Nephron (organoid): ENCODE results near the gene SAMMSON.
A peak's percentile ranks its signal among the peaks of the same experiment; 100 is the strongest.

Experiments
- H3K27ac Mint-ChIP-seq, 3 experiments: 2 replicates each; pipeline ENCODE4 v1.8.0; 2020; ENCODE audit warnings: mixed read lengths in 3 of 3, mild to moderate bottlenecking in 2 of 3, moderate library complexity in 1 of 3
- H3K27me3 Mint-ChIP-seq: 2 replicates; pipeline ENCODE4 v1.8.0; 2021; ENCODE audit warnings: low read depth, mild to moderate bottlenecking, moderate library complexity, mixed read lengths
- H3K36me3 Mint-ChIP-seq: 2 replicates; pipeline ENCODE4 v1.8.0; 2020; ENCODE audit warnings: low read depth, mixed read lengths
- H3K4me1 Mint-ChIP-seq: 2 replicates; pipeline ENCODE4 v1.8.0; 2020; ENCODE audit warnings: mixed read lengths
- H3K4me3 Mint-ChIP-seq, 3 experiments: 2 replicates each; pipeline ENCODE4 v1.8.0; 2020; ENCODE audit warnings: mild to moderate bottlenecking in 3 of 3, mixed read lengths in 3 of 3, moderate library complexity in 2 of 3
- H3K9me3 Mint-ChIP-seq: 2 replicates; pipeline ENCODE4 v1.8.0; 2020; ENCODE audit warnings: mixed read lengths
- TF ChIP-seq, protein P1 (sequence below), 3 experiments: fragments of 200-600 bp; sonication (generic); IDR thresholded peaks; one replicate each; pipeline ENCODE4 v1.5.0; 2021; ENCODE audit warnings: antibody characterized with exemption in 3 of 3; ENCODE audit not compliant: unreplicated experiment in 3 of 3

SAMMSON gene

DNA sequence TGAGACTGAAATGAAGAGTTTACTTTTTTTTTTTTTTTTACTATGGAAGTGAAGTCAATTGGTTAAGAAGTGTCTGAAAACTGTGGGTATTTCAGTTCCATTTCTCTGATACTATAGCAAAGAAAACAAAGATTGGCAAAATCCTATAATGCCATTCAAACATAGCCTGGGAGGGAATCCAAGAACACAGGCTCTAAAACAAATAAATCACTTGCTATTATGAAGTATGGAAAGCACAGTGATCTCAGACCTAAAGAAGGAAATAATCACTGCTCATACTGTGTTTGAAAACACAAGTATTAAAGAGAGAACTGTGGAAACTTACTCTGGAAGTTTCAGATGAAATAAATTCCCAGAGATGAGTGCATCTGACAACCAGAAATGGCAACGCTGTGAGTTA is 12.0 kb downstream of the SAMMSON start:
- H3K9me3 Mint-ChIP-seq = peaks cover 9% of the 10 kb centered on the region
- H3K27ac Mint-ChIP-seq = peak overlapping the region; percentile 23 to 41 (median 31)
- TF ChIP-seq, protein P1, sequence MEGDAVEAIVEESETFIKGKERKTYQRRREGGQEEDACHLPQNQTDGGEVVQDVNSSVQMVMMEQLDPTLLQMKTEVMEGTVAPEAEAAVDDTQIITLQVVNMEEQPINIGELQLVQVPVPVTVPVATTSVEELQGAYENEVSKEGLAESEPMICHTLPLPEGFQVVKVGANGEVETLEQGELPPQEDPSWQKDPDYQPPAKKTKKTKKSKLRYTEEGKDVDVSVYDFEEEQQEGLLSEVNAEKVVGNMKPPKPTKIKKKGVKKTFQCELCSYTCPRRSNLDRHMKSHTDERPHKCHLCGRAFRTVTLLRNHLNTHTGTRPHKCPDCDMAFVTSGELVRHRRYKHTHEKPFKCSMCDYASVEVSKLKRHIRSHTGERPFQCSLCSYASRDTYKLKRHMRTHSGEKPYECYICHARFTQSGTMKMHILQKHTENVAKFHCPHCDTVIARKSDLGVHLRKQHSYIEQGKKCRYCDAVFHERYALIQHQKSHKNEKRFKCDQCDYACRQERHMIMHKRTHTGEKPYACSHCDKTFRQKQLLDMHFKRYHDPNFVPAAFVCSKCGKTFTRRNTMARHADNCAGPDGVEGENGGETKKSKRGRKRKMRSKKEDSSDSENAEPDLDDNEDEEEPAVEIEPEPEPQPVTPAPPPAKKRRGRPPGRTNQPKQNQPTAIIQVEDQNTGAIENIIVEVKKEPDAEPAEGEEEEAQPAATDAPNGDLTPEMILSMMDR (IDR thresholded peaks at IDR 0.05; ENCODE audit: unreplicated experiment in 3 of 3) = no peak
- no peaks in the 10 kb centered on the region for H3K36me3 Mint-ChIP-seq
- no peak overlapping the region for H3K4me3 Mint-ChIP-seq
- H3K4me1 Mint-ChIP-seq = peaks cover 9% of the 10 kb centered on the region
- no peaks in the 10 kb centered on the region for H3K27me3 Mint-ChIP-seq

DNA sequence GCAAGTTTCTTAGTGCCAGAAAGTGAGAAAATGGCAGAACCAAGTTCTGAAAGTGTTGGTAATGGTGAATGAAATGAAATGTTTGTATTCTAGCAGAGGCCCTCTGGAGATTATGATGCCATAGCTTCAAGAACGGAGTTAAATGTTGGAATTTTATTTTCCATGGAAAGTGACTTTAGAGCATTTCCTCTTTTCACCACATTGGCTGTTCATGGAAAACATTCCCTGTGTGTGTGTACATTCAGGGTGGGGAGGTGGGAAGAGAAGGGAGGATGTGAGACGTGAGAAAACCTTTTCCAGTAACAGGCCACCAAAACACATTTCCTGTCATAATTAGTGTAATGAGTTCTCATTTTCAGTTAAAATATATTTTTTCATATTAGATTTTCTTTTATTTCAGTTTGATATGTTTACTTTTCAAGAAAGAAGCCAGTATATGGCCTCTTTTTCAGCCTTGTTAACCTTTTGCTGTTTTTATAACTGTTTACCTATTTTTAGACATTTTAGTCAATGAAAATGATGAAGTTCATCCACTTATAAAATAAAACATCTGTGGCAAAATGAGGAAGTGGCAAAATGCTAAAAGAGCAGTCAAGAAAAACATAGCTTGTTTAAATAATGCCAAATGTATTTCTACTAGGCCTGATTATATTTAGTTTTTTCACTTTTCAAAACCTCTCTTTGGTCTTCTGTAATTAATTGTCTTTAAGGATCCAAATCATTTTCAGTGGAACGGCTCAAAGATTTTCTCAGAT is 21.6 kb downstream of the SAMMSON start:
- Mint-ChIP-seq H3K4me1 (no peaks in the 10 kb centered on the region), H3K27ac (peak overlapping the region in 2 of 3 experiments; percentile 18 to 24), H3K36me3 (no peaks in the 10 kb centered on the region), H3K4me3 (no peak overlapping the region), H3K27me3 (no peaks in the 10 kb centered on the region), H3K9me3 (no peaks in the 10 kb centered on the region)
- TF ChIP-seq, protein P1 (IDR thresholded peaks at IDR 0.05; ENCODE audit: unreplicated experiment in 3 of 3) = no peak

GRCh38 chr3:70028361-70028760 is 28.8 kb downstream of the SAMMSON start:
- no peak overlapping the region for H3K27ac Mint-ChIP-seq
- H3K9me3 Mint-ChIP-seq = no peaks in the 10 kb centered on the region
- H3K4me3 Mint-ChIP-seq = no peak overlapping the region
- H3K4me1 Mint-ChIP-seq = no peaks in the 10 kb centered on the region
- no peaks in the 10 kb centered on the region for H3K27me3 Mint-ChIP-seq
- TF ChIP-seq, protein P1 (IDR thresholded peaks at IDR 0.05; ENCODE audit: unreplicated experiment in 3 of 3) = no peak
- no peaks in the 10 kb centered on the region for H3K36me3 Mint-ChIP-seq

DNA sequence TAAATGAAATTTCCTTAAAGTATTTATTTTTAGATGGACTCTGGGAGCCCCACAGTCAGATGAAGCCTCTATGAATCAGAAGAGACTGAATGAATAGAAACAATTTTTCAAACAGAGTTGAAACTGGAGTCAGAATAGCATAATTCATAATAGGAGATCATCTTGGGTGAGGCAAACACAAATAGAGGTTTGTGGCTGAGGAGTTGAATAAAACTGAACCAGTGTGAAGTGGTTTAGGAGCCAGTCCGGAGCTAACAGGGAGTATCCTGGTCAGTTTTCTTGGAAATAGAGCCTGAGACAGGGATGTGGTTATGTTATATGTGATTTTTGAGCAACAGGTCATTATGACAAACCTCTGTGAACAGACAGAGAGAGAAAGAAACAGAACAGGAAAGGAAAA is 39.2 kb downstream of the SAMMSON start:
- Mint-ChIP-seq H3K4me1 (no peaks in the 10 kb centered on the region), H3K27me3 (no peaks in the 10 kb centered on the region), H3K27ac (no peak overlapping the region), H3K36me3 (no peaks in the 10 kb centered on the region), H3K9me3 (peaks cover 2% of the 10 kb centered on the region), H3K4me3 (no peak overlapping the region)
- TF ChIP-seq, protein P1 (IDR thresholded peaks at IDR 0.05; ENCODE audit: unreplicated experiment in 3 of 3) = no peak

DNA sequence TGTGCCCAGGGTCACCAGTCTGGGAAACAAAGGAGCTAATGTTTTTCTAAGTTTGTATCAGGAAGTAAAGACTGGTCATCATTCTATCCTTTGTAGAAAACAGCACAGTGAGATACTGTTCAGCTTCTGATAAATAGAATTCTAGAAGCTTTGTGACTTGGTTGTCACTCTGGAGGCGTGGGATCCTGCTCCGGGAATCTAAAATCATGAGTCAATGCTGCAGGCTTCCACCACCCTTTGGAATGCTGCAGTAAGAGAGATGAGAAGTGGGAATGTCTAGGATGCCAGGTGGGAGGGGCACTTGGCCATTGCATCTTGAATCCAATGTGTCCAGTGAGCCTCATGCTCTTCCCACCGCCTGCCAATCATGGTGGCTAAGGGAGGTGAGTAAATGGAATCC is 40.9 kb downstream of the SAMMSON start:
- Mint-ChIP-seq H3K9me3 (peaks cover 2% of the 10 kb centered on the region), H3K27ac (no peak overlapping the region), H3K4me1 (no peaks in the 10 kb centered on the region), H3K4me3 (no peak overlapping the region), H3K27me3 (no peaks in the 10 kb centered on the region), H3K36me3 (no peaks in the 10 kb centered on the region)
- TF ChIP-seq, protein P1 (IDR thresholded peaks at IDR 0.05; ENCODE audit: unreplicated experiment in 3 of 3) = no peak

GRCh38 chr3:70042641-70043040 is 43.1 kb downstream of the SAMMSON start:
- Mint-ChIP-seq H3K9me3 (peaks cover 2% of the 10 kb centered on the region), H3K4me3 (no peak overlapping the region), H3K36me3 (no peaks in the 10 kb centered on the region), H3K27ac (no peak overlapping the region), H3K4me1 (no peaks in the 10 kb centered on the region), H3K27me3 (no peaks in the 10 kb centered on the region)
- TF ChIP-seq, protein P1 (IDR thresholded peaks at IDR 0.05; ENCODE audit: unreplicated experiment in 3 of 3) = no peak
